OCI-LY7 (cell line): ENCODE measurements around the gene MC3R. TPM values are rescaled to one million over a fixed set of nuclear protein-coding genes. Genes with fewer than 3 reads are reported as not detected.

Experiments
- BruUV-seq: library from RNA; stranded (reverse); fragments of 400-500 nt; replicated peaks from 2 replicates; lab custom pipeline; 2021; lab: Mats Ljungman, UMichigan
- CTCF ChIA-PET: fragments of 300-600 bp; sonication (Branson Sonifier 250); formaldehyde crosslinking; loops from one replicate; lab custom pipeline; 2022; ENCODE audit warnings: antibody characterized with exemption; ENCODE audit not compliant: unreplicated experiment; lab: Charles Lee
- POLR2A ChIA-PET: fragments of 300-600 bp; sonication (Branson Sonifier 250); formaldehyde crosslinking; loops from one replicate; lab custom pipeline; 2022; ENCODE audit warnings: antibody characterized with exemption; lab: Charles Lee
- DNase-seq: peaks from one replicate; pipeline ENCODE4 v3.0.0-alpha.2; 2015; ENCODE audit warnings: low spot score
- H2AFZ ChIP-seq: fragments of 200-600 bp; sonication (generic), shearing (Covaris generic); 2 replicates; pipeline ENCODE4 v1.6.1; 2014; ENCODE audit warnings: mild to moderate bottlenecking, antibody characterized with exemption, low read length, moderate library complexity
- H3K27ac ChIP-seq: fragments of 200-600 bp; sonication (generic); 2 replicates; pipeline ENCODE4 v1.5.1; 2014; ENCODE audit warnings: mixed run types, low read depth, mild to moderate bottlenecking, moderate library complexity, low read length, inconsistent platforms; ENCODE audit not compliant: poor library complexity, severe bottlenecking
- H3K36me3 ChIP-seq: fragments of 200-600 bp; sonication (generic); 2 replicates; pipeline ENCODE4 v1.6.1; 2014; ENCODE audit warnings: mild to moderate bottlenecking, antibody characterized with exemption, low read length, moderate library complexity, mixed read lengths; ENCODE audit not compliant: insufficient read depth
- H3K4me1 ChIP-seq: fragments of 200-600 bp; sonication (generic); 2 replicates; pipeline ENCODE4 v1.5.1; 2014; ENCODE audit warnings: mild to moderate bottlenecking, low read length; ENCODE audit not compliant: insufficient read depth, poor library complexity, severe bottlenecking
- H3K4me2 ChIP-seq: fragments of 200-600 bp; sonication (generic); 2 replicates; pipeline ENCODE4 v1.6.1; 2014; ENCODE audit warnings: mild to moderate bottlenecking, low read length
- H3K4me3 ChIP-seq: fragments of 200-600 bp; sonication (generic); 2 replicates; pipeline ENCODE4 v1.5.1; 2014; ENCODE audit warnings: mild to moderate bottlenecking, low read depth, low read length; ENCODE audit not compliant: poor library complexity, severe bottlenecking
- H3K79me2 ChIP-seq: fragments of 200-600 bp; sonication (generic); 2 replicates; pipeline ENCODE4 v1.6.1; 2016; ENCODE audit warnings: low read depth, mild to moderate bottlenecking, low read length, moderate library complexity, mixed read lengths; ENCODE audit not compliant: insufficient read depth
- H3K9me2 ChIP-seq: fragments of 200-600 bp; sonication (generic); 2 replicates; pipeline ENCODE4 v1.6.1; 2016; ENCODE audit warnings: mild to moderate bottlenecking, low read length, mixed read lengths; ENCODE audit not compliant: insufficient read depth
- H3K9me3 ChIP-seq: fragments of 200-600 bp; sonication (generic); 2 replicates; pipeline ENCODE4 v1.6.1; 2014; ENCODE audit warnings: mild to moderate bottlenecking, mixed run types, low read length, mixed read lengths
- H4K20me1 ChIP-seq: fragments of 200-600 bp; sonication (generic); 2 replicates; pipeline ENCODE4 v1.6.1; 2014; ENCODE audit warnings: mild to moderate bottlenecking, antibody characterized with exemption, low read length, moderate library complexity, mixed read lengths; ENCODE audit not compliant: insufficient read depth
- EZH2phosphoT487 ChIP-seq: fragments of 200-600 bp; sonication (generic); IDR thresholded peaks from 2 replicates; pipeline ENCODE4 v1.6.1; 2018; ENCODE audit warnings: low read depth, borderline replicate concordance, mild to moderate bottlenecking, mixed run types, antibody characterized with exemption, low read length, moderate library complexity, mixed read lengths
- intact Hi-C: fragments of 100-400 bp; cut with micrococcal nuclease; formaldehyde crosslinking; loops from one replicate; pipeline ENCODE4 v1.10.0; 2022; ENCODE audit not compliant: unreplicated experiment
- small RNA-seq: library from RNA; depleted of rRNA; stranded (forward); fragments of <200 nt; gene quantifications from one replicate; pipeline ENCODE3, GENCODE V24; 2014
- total RNA-seq, 2 experiments: library from RNA; depleted of rRNA in 1 of 2; stranded (reverse); fragments of >200 nt in 1 of 2; shearing (Covaris generic) in 1 of 2; gene quantifications; 2 replicates each; pipeline ENCODE4 v1.2.3, GENCODE V29; 2014 to 2022
- TF ChIP-seq, protein P1 (sequence below): fragments of 200-600 bp; sonication (generic); conservative IDR thresholded peaks from 2 replicates; pipeline ENCODE4 v1.5.1; 2014; ENCODE audit warnings: mild to moderate bottlenecking, antibody characterized with exemption, low read length, moderate library complexity, mixed read lengths

The MC3R gene
- total RNA-seq, 2 experiments from 2014 or later, result not detected

- Histone ChIP-seq H3K9me2 (no peaks in the 10 kb centered on the region), H3K4me3 (no peak overlapping the region), H3K4me2 (no peak overlapping the region), H4K20me1 (no peaks in the 10 kb centered on the region), H3K79me2 (no peaks in the 10 kb centered on the region), H3K9me3 (no peaks in the 10 kb centered on the region), H3K4me1 (no peaks in the 10 kb centered on the region), H2AFZ (no peak overlapping the region), H3K36me3 (no peaks in the 10 kb centered on the region), H3K27ac (no peak overlapping the region)
- POLR2A ChIA-PET, result no interaction called here
- CTCF ChIA-PET, result no interaction called here
- no peak for DNase-seq
- no peak for TF ChIP-seq EZH2phosphoT487
- TF ChIP-seq, protein P1, sequence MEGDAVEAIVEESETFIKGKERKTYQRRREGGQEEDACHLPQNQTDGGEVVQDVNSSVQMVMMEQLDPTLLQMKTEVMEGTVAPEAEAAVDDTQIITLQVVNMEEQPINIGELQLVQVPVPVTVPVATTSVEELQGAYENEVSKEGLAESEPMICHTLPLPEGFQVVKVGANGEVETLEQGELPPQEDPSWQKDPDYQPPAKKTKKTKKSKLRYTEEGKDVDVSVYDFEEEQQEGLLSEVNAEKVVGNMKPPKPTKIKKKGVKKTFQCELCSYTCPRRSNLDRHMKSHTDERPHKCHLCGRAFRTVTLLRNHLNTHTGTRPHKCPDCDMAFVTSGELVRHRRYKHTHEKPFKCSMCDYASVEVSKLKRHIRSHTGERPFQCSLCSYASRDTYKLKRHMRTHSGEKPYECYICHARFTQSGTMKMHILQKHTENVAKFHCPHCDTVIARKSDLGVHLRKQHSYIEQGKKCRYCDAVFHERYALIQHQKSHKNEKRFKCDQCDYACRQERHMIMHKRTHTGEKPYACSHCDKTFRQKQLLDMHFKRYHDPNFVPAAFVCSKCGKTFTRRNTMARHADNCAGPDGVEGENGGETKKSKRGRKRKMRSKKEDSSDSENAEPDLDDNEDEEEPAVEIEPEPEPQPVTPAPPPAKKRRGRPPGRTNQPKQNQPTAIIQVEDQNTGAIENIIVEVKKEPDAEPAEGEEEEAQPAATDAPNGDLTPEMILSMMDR, result no peak
- BruUV-seq, result no TSS peak
- intact Hi-C loops, result no loop called here
These were observed 41.1 kb downstream of the MC3R start for GRCh38 chr20:56289652-56290051.

DNA sequence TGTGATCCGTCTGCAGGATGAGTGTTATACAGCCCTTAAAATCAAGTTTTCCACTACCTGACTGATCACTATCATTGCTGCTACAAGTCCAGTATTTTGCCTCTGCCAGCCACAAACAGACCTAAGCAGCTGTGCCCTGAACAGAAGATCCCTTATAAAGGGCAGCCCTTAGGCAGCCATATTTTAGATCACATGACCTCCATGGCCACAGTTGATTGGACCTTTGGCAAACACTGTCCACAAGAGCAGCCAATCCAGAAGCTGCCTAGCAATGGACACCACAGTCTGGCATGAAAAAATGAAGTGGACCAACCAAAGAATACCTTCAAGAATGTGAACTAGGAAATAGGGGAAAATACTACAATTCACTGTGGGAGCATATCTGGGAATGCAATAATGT is 50.8 kb downstream of the MC3R start:
- no peak for TF ChIP-seq EZH2phosphoT487
- TF ChIP-seq, protein P1, result no peak
- Histone ChIP-seq H3K9me3 (no peaks in the 10 kb centered on the region), H3K36me3 (no peaks in the 10 kb centered on the region), H4K20me1 (no peaks in the 10 kb centered on the region), H3K9me2 (no peaks in the 10 kb centered on the region), H3K4me3 (no peak overlapping the region), H3K4me2 (no peak overlapping the region), H2AFZ (peak overlapping the region; percentile 9; the same call in 1 of the 2 replicates), H3K27ac (no peak overlapping the region), H3K4me1 (no peaks in the 10 kb centered on the region), H3K79me2 (no peaks in the 10 kb centered on the region)
- intact Hi-C loops, result no loop called here
- ChIA-PET POLR2A (no interaction called here), CTCF (no interaction called here)
- no peak for DNase-seq
- BruUV-seq, result no TSS peak

Small RNA genes within 50 kb of the gene (small RNA-seq; reads per million reads assigned to genes)
- 0.73 reads per million, percentile 30 among the genes with 10 or more reads in this experiment for gene RNA5SP487

Other genes with a start within 250 kb of the MC3R start
- not detected in 2 replicates for gene CBLN4, start 243.2 kb upstream of the MC3R start, total RNA-seq (2014; rRNA removed; shearing (Covaris generic))
- gene CBLN4, start 243.2 kb upstream of the MC3R start, total RNA-seq (2022), result not detected in 2 replicates
- gene FAM210B, start 110.2 kb downstream of the MC3R start, total RNA-seq (2014; rRNA removed; shearing (Covaris generic)), result 0.13 and 0.19 TPM in 2 replicates
- gene FAM210B, start 110.2 kb downstream of the MC3R start, total RNA-seq (2022), result 1.1 and 1.3 TPM in 2 replicates
- 55.5 and 63.2 TPM in 2 replicates for gene AURKA, start 143.5 kb downstream of the MC3R start, total RNA-seq (2014; rRNA removed; shearing (Covaris generic))
- 97.1 and 105 TPM in 2 replicates for gene AURKA, start 143.5 kb downstream of the MC3R start, total RNA-seq (2022)
- gene CSTF1, start 143.9 kb downstream of the MC3R start, total RNA-seq (2014; rRNA removed; shearing (Covaris generic)), result 38.5 and 52.1 TPM in 2 replicates
- gene CSTF1, start 143.9 kb downstream of the MC3R start, total RNA-seq (2022), result 51.6 and 56.0 TPM in 2 replicates
- gene CASS4, start 163.5 kb downstream of the MC3R start, total RNA-seq (2014; rRNA removed; shearing (Covaris generic)), result 0.05 TPM in 1 of 2 replicates, not detected in the other
- gene CASS4, start 163.5 kb downstream of the MC3R start, total RNA-seq (2022), result 0.15 and 0.18 TPM in 2 replicates
- gene RTF2, start 219.9 kb downstream of the MC3R start, total RNA-seq (2014; rRNA removed; shearing (Covaris generic)), result 46.8 and 63.6 TPM in 2 replicates
- gene RTF2, start 219.9 kb downstream of the MC3R start, total RNA-seq (2022), result 68.2 and 72.7 TPM in 2 replicates